ENCODE data around the gene SYNM.
"Not testable (repeated sequence)": the region's sequence is repeated elsewhere in the genome, so short reads cannot be mapped to it uniquely, and the experiment has no call there.

Gene SYNM

GRCh38 chr15:99108993-99109392 lies 4.1 kb downstream of the SYNM start:
- no peak for DNase-seq

DNA sequence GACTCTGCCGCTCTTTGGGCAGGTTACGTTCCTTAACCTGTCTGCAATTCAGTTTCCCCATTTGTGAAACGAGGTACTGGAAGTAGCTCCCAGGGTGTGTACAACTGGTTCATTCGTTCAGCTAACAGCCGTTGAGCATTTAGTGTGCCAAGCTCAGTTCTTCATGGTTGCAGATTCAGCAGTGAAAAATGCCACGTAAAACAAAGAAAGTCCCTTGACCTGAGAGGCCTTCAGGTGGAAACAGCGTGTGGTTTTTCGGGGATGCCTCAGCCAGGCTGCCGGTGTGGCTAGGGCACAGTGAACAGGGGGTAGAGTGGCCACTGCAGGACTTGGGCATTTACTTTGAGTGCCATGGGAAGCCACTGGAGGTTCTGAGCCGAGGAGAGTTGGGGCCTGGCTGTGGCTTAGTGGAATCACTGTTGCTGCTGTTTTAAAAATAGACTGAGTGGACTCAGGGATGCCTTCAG lies 4.7 kb downstream of the SYNM start:
- no peak for DNase-seq

GRCh38 chr15:99110093-99110492 lies 5.2 kb downstream of the SYNM start:
- DNase-seq, result no peak

DNA sequence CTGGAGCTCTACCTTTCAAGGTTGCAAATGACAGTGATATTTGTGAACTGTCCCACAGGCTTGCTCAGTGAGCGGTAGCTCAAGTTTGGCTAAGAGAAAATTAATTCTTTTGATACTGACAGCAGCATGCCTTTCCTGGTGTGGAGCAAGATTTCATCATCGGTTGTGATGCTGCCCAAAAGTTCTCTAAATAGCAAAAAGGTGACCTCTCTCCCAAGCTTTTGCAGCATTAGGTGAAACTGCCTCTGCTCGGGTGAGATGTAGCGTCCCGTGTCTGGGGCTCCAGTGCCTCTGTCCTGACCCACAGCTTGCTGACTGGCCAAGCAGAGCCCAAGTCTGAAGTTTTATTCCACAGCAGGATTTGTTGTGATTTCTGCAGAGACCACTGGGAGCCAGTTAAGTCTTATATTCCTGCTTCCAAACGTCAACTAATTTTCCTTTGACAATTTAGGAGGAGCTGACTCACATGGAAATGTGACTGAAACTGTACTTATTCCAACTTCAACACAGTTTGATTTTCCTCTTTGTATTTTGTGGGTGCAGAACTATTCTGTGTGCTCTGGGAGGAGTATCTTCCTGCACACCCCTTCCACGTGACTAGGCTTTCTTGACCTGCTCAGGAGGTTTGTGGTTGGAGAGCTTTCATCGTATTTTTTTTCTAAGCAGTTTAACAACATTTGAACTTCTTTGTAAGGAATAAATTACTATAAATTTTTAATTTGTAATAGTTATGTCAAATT lies 5.9 kb downstream of the SYNM start:
- no peak for DNase-seq

GRCh38 chr15:99111641-99112040 lies 6.8 kb downstream of the SYNM start:
- DNase-seq, result not testable (repeated sequence)

DNA sequence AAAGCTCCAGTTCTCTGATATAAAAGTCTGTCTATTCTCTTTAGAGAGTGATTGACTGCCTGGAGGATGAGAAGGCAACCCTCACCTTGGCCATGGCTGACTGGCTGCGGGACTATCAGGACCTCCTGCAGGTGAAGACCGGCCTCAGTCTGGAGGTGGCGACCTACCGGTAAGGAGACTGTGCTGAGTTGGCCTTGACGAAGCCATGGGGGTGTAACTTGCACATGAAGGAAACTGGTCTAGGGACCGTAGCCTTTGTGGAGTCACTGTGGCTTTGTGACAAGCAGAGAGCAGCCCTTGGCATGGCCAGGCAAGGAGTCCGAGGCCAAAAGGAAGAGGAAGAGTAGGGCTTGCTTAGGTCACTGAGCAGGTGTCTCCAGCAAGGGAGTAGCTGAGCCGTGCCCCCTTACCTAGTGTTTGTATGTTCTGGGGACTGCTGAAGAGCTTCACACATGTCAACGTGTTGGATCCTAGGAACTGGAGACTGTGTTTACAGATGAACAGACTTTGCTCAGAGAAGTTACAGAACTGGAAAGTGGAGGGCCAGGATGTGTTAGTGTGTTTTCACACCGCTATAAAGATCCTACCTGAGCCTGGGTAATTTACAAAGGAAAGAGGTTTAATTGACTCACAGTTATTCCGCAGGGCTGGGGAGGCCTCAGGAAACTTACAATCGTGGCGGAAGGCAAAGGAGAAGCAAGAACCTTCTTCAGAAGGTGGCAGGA lies 8.8 kb downstream of the SYNM start:
- DNase-seq, result no peak

- DNase-seq, result no peak
Measured at GRCh38 chr15:99114511-99115299, 9.8 kb downstream of the SYNM start.

- DNase-seq, result no peak
Measured at GRCh38 chr15:99115300-99116215, 10.7 kb downstream of the SYNM start.

DNA sequence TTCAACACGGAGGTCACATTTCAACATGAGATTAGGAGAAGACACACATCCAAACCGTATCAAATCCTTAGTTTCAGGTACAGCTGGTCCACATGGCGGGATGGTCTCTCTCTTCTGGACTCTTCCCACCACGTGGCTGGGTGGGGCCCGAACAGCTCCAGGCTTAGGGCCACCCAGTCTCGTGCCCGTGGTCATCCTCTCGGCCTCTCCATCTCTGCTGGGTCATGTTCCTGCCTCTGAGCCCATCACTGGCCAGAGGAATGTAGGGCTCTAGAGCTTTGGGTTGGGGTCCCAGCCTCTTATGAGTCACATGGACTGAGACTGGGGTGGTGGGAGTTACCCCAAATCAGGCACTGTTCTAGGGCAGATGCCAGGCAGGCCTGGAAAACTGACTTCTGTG lies 12.2 kb downstream of the SYNM start:
- DNase-seq, result no peak

GRCh38 chr15:99117563-99118257 lies 12.8 kb downstream of the SYNM start:
- no peak for DNase-seq

DNA sequence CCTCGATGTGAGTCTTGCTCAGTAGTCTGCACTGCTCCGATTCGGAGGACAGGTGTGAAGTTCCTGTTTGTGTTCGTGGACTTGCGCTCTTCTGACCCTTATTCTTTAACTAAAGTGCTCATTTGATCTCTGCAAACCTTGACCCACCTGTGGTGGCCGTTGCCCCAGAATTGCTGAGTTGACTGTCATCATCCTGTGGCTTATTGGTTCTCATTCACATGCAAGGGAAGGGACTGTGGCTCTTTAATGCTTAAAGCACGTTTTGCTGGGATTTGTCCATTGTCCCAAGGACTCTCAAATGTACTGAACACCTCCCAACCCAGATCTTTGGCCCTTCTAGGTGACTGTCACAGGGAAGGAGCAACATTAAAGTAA lies 13.4 kb downstream of the SYNM start:
- no peak for DNase-seq

GRCh38 chr15:99118801-99119546 lies 14.1 kb downstream of the SYNM start:
- DNase-seq, result no peak

DNA sequence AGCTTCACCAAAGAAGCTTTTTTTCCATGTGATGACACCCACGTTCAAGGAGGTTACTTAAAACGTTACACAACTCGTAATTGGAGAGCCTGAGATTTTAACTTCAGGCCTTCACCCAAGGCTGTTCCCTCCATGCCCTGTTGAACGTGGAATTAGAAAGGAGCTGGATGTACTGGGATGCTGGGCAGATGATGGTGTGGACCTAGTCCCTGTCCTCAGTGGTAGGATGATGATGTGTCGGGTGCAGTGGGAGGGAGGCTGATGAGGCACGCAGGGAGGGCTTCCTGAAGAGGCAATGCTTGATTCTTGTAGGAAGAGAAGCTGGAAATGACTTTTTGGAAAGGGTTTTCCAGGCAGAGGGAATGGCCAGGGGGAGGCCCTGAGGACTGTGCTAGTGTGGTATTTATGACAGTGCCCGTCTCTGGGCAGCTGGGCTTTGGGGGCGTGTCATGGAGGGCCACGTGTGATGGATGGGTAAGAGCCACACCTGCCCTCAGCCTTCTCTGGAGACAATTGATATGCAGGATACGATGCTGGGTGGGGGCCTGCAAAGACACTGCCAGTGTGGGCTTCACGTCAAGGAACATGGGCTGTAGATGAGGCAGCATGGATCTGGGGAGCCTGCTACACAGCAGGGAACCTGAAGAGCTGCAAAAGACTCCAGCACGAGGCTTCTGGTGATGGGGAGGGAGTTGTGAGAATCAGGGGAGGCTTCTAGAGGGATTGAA lies 15.3 kb downstream of the SYNM start:
- peak in 1 of 2 experiments; percentile 33 for DNase-seq

GRCh38 chr15:99121207-99121606 lies 16.3 kb downstream of the SYNM start:
- DNase-seq, result no peak

DNA sequence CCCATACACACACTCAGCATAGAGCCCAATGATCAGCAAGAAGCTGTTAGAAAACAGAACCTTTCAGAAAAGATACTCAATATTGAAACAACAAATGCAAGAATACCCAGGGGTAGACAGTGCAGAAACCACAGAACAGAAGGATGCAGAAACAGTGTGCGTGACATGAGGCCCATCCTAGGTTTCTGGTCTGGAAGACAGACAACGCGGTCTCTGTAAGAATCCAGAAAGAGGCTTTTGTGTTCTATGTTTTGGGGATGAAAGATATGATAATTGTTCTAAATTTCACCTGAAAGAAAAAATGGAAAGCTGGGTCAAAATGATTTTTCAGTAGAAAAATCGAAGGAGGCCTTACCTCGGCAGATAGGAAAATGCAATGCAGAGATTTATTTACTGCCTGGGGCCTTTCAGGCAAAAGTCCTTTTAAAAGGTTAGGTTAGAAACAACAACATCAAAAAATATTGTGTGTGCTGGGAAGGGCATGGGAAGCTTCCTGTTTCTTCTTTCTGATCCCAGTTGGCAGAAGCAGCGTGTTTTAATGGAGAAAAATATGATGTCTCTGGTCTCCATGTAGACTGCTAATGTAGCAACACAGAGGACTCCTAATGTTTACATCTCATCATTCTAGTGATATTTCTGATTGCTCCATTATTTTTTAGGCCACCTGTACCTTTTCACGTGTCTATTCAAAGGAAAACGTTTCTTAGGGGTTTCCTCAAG lies 17.0 kb downstream of the SYNM start:
- DNase-seq, result no peak

GRCh38 chr15:99122831-99123712 lies 18.2 kb downstream of the SYNM start:
- DNase-seq, result no peak

- DNase-seq, result peak; percentile 67 to 74
Measured at GRCh38 chr15:99123713-99124451, 19.0 kb downstream of the SYNM start.

DNA sequence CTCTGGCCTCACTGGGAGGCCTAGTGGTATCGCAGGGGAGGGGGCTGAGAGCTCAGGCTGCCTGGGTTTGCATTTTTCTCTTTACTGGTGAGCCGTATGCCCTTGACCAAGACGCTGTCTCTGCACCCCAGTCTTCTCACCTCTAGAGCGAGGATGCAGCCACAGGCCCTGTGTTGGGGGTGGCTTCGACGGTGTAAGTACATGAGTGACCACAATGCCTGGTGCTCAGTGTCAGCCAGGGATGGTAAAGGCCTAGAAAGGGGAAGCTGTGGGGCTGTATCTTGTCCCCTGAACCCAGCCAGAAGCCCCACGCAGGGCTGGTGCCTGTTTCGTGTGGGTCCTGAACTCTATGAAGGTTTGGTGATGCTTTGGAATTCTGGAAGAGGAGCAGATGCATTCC lies 19.8 kb downstream of the SYNM start:
- no peak for DNase-seq
